HG03045 (cell line): ENCODE measurements around the gene SAMD3.
"Not testable (repeated sequence)": the region's sequence is repeated elsewhere in the genome, so short reads cannot be mapped to it uniquely, and the experiment has no call there.

Source experiments
- ATAC-seq: cut with Tn5 transposase; IDR thresholded peaks from one replicate; pipeline ENCODE4 v1.9.1; 2021; ENCODE audit warnings: mild to moderate bottlenecking, moderate library complexity; ENCODE audit not compliant: unreplicated experiment

SAMD3 gene

DNA sequence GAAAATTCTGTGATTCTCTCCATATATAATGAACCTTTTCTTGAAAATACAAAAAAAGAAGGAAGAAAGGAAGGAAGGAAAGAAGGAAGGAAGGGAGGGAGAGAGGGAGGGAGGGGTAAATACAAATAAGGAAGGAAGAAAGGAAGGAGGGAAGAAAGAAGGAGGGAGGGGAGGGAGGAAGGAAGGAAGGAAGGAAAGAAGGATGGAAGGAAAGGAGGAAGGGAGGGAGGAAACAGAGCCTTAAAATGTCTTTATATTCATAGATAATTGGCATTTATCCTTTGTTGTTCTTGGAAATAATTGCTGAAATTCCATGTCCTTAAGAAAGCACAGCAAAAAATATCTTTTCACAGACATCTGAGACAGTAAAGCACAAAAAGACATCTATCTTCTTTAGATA lies 40.3 kb downstream of the SAMD3 start:
- no peak for ATAC-seq

DNA sequence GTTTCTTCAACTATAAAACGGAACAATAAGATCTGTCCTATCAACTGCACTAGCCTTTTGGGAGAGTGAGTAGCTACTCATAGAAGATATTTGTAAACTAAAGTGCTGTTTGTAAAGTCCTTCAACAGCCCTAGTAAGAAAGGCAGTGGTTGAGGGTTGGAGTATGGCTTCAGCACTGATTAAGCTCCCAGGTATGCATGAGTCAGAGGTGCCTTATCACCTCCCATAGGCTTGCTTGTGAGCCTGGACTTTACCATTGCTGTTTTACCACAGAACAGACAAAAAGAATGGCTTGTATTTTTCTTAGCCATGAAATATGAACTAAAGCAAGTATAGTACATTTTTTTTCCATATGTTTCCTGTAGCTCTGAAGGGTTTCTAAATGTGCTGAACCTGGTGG lies 44.1 kb downstream of the SAMD3 start:
- no peak for ATAC-seq

DNA sequence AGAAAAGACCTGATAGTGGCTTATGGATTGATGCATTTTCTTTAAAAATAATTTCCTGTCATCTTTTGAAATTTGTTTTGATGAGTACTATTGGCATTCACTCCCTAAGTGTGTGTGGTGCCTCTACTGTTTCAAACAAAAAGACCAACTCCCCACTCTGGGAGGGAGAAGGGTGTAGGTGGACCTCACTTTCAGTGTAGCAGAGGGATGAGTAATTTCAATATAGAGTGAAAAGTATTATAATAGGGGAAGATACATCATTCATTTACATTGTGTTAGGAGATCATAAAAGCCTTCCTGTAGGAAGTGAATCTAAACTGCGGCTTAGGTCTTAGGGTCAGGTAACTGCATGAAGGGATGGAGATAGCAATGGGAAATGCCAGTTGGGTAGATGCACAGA lies 46.4 kb downstream of the SAMD3 start:
- no peak for ATAC-seq

DNA sequence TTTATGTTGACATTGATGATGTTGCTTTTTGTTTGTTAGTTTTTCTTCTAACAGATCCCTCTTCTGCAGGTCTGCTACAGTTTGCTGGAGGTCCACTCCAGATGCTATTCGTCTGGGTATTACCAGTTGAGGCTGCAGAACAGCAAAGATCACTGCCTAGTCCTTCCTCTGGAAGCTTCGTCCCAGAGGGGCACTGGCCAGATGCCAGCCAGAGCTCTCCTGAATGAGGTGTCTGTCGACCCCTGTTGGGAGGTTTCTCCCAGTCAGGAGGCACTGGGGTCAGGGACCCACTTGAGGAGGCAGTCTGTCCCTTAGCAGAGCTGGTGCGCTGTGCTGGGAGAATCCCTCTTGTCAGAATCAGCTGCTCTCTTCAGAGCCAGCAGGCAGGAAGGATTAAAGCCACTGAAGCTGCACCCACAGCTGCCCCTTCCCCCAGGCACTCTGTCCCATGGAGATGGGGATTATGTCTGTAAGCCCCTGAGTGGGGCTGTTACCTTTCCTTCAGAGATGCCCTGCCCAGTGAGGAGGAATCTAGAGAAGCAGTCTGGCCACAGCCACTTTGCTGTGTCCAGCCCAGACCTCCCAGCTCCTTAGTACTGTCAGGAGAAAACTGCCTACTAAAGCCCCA lies 49.3 kb downstream of the SAMD3 start:
- not testable (repeated sequence) for ATAC-seq

DNA sequence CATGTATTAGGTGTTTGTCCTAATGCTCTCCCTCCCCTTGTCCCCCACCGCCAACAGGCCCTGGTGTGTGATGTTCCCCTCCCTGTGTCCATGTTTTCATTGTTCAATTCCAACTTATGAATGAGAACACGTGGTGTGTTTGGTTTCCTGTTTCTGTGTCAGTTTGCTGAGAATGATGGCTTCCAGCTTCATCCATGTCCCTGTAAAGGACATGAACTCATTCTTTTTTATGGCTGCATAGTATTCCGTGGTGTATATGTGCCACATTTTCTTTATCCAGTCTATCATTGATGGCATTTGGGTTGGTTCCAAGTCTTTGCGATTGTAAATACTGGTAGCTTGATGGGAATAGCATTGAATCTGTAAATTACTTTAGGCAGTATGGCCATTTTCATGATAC lies 52.6 kb downstream of the SAMD3 start:
- not testable (repeated sequence) for ATAC-seq

DNA sequence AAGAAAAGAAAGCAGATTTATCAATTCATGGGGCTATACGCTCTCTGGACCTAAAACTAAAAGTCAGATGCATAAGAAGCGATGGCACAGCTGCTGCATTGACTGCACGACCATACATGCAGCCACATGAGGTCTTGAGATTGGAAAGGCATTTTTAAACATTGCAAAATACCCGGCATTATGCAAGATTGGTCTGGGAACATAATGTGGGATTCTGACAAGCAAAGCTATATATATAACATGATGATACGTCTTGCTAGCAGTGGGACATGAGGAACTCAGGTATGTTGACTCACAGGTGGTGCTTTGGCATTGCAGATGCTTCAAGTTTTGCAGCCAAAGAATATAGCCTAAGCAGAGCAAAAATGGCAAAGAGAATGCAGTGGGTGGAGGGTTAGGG lies 55.1 kb downstream of the SAMD3 start:
- ATAC-seq = no peak

DNA sequence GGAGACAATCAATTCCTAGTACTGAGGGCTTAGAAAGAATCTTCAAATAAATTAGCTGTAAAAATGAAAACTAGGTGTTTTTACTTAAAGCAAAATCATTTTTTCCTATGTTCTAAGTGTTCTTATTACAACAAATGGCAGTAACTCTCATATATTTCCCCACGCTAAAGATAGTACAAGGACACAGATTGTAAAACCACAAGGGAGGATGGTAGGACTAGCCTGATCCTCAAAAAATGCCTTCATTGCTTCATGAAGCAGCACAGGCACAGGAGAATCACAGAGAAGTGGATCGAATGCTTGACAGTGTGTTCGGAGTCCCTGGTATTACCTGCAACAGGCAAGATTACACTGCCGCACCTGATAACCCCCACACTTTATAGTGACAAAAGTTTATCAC lies 58.5 kb downstream of the SAMD3 start:
- ATAC-seq = no peak

DNA sequence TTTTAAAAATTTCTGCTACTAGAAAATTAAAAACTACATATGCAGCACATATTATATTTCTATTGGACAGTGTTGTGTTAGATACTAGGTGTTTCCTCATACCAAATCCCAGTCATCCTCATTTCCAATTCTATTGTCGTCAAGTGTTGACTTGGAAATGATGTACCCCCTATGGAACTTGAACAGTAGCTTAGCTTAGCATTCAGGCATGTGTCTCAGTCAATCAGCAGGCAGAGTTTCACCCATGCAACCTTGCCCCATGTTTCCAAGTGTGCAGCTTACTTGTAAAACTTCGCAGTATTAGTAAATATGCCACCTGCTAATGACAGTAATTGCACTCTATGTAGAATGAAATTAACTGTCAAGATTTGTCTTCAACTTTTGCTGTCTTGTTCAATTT lies 59.5 kb downstream of the SAMD3 start:
- ATAC-seq = no peak

DNA sequence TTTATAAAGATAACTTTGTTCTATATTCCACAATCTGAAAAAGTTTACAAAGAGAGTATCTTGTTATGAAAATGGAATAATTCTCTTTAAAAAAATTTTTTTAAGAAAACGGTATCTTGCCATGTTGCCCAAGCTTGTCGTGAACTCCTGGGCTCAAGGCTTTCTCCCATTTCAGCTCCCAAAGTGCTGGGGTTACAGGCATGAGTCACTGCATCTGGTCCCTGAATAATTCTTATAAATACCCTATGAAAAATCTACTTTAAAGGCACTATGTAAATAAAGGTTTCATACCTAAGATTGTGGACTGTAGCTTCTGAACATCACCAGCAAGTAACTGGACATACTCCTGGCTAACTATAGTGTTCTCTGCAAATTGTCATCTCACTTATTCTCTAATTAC lies 60.3 kb downstream of the SAMD3 start:
- no peak for ATAC-seq

DNA sequence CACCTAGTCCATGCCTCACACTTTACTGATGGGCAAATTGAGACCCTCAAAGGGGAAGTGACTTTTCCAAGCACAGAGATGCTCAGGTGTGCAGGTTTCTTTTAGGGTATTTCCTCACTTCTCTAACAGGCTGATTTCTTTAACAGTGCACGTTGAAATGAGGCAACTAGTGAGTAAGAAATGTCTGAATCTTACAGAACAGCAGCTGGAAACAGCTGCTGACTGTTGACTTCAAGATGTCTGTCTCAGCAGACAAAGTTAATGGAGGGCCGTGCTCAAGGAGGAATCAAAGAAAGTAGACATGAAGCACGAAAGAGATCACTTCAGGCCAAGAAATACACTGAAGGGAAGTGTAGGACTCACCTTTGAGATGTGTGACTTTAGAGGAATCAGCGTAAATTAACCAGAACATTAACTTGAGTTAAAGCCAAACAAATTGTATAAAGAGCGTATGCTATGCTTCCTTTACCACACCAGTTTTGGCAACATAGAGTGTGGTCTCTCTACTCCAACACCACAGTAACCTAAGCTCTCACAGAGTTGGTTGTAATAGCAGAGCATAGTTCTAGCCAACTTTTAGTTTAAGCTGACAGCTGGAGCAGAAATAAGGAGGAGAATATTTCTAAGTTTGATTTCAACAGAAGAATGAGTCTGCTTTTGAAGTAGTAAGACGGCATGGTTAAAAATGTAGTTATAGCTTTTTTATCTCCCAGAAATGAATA lies 60.9 kb downstream of the SAMD3 start:
- ATAC-seq = no peak

DNA sequence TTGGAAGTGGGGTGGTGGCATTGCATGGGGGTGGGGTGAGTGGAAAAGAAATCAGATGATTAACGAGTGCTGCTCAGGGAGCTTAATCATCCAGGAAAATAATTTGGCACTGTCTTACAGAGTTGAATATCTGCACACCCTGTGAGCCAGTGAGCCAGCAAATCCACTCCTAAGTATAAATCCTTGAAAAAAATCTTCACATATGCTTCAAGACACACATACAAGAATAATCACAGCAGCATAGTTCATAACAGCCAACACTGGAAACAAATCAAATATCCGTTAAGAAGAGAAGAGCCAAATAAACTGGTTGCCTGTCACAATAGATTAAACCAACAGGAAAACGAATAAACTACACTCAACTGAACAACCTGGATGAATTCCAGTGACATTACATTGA lies 62.8 kb downstream of the SAMD3 start:
- no peak for ATAC-seq

DNA sequence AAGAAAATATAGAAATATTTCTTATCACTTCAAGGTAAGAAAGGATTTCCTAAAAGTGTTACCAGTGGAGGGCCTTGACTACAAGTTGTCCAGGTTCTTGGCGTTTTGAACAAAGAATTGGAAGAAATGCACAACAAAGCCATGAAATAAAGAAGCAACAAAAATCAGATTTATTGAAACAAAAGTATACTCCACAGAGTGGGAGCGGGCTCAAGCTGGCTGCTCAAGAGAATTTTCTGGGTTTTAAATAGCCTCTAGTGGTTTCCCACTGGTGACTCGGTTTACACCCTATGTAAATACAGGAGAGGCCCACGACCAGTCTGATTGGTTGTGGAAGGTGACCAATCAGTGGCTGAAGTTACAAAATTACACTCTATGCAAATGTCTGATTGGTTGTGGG lies 64.2 kb downstream of the SAMD3 start:
- ATAC-seq = no peak

DNA sequence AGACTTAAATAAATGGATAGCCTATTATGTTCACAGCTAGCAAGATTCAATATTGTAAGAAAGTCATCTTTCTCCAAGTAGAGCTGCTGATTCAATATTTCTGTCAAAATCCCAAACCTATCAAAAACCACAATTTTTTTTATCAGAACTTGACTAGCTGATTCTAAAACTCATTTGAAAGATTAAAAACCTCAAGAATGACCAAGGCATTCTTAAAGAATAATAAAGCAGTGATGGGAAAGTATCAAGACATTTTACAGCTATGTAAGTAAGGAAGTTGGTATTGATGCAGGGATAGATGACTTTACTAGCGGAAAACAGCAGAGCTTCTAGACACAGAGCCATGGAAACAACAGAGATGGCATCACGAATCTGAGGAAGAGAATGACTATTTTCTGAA lies 64.7 kb downstream of the SAMD3 start:
- ATAC-seq = no peak

DNA sequence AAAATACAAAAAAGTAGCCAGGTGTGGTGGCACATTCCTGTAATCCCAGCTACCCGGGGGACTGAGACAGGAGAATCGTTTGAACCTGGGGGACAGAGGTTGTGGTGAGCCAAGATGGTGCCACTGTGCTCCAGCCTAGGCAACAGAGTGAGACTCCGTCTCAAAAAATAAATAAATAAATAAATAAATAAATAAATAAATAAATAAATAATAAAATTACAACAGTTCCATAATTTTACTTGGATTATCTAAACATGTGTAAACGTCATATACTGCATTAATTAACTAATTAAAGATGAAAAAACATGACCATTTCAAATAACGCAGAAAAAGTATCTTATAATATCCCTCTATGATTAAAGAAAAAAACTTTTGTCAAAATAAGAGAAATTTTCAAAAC lies 65.8 kb downstream of the SAMD3 start:
- no peak for ATAC-seq

DNA sequence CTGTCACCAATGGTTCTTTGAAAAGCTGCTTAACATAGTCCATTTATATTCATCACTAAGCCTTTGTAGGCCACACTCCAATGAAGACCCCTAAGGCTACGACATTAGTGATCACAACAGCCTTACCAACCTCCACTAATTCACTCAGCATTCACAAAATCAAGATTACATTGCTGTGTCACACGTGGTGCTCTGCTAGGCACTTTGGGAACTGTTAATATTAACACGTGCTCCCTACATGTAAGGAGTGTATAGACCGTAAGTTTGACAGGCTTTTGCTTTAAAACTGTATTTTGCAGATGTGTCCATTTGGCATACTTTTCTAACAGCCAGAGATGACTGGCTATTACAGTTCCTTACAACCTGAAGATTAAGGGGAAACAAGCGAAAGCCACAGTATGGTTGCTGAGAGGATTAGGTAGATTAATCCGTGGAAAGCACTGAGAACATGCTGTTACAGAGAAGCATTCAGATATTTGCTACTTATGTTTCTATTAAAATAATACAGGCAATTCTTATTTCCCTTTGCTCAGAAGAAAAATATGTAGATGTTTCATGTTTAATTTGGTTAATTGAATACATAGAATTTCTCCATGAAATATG lies 69.7 kb downstream of the SAMD3 start:
- no peak for ATAC-seq

DNA sequence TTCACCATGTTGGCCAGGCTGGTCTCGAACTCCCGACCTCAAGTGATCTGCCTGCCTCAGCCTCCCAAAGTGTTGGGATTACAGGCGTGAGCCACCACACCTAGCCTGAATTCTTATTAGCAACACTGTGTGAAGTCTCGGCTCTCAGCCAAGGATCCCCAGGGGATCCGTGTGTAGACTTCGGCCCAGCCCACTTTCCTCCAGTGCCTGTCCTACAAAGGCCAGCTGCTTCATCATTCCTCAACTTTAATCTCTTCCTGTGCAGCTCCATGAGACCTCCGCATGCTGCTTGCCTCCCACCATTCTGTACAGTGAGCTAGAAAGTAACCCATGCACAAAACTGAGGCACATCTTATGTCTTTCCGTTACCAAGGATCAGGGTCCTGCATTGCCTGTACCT lies 71.8 kb downstream of the SAMD3 start:
- ATAC-seq = no peak

DNA sequence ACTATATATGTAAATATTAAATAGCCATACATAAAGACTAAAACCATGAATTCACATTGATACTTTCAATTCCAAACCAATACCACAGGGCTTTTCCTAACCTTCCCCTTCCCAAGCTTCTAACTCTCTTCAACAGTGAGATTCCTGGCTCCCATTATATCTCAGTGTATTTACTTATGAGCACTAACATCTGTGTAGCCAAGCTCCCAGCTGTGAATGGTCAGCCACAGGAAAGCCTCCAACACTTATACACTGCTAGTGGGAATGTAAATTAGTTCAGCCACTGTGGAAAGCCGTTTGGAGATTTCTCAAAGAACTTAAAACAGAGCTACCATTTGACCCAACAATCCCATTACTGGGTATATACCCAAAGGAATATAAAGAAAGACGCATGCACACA lies 73.7 kb downstream of the SAMD3 start:
- ATAC-seq = not testable (repeated sequence)

DNA sequence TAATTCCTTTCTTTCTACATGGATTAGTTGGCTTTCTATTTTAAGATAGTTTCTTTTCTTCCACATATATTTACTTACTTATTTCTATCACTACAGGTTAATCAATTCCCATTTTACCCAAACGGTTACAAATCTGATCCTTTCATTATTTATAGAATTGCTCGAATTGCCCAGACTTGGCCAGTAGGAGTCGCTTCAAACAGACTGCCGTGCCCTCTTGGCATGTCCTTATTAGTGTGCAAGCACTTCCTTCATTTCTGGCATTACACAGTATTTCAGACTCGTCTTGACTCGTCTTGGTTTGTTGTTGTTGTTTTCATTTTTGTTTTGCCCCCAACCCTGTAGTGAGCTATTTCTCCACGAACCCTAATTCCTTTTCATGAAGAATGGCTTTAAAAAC lies 74.6 kb downstream of the SAMD3 start:
- ATAC-seq = no peak

DNA sequence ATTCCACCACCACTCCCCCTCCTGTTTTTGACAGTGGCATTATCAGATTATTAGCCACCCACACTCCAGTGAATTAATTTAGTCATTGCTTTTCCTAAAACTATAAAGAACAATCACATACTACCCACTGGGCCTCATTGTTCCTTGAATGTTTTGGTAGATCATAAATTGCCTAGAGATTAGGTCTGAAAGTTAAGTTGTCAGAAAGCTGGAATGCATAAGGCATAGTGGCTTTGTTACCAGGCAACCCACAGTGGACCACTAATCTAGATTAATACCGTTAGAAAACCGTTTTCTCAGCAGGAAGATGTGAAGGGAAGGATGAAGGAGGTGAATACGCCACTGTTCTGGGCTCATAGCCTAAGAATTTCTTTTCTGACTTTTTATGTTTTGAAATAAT lies 75.6 kb downstream of the SAMD3 start:
- ATAC-seq = no peak

DNA sequence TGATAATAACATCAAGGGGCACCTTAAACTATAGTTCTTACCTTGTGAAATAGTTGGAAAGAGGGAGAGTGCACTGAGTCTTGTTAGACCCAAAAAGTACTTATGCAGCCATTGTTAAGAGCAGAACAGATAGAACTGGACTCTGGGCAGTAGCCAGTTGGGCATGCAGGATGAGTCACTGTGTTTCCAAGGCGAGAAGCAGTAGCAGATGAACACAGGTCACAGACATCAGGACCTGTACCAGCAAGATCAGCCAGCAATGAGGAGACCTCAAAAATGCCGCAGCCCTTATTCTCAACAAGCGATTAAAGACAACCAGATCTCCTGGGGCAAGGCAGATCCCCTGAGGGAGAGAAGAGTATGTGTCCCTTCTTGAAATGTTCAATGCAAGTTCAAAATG lies 79.0 kb downstream of the SAMD3 start:
- no peak for ATAC-seq

DNA sequence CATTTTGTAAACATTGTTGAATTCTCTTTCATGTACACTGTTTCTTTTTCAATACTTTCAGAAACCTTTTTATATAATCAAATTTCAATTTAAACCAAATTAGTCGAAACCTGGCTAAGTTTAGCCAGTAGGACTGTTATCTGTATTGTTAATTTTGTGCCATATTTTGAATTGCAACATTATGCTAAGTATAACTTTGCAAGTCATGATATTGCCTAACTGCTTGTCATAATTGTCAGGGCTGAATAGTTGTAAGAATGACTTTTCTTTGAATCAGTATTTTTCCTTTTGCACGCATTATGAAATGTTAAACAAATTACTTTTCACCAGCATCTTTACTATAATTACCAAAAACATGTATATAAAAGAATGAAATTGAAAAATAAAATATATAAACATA lies 82.7 kb downstream of the SAMD3 start:
- no peak for ATAC-seq

DNA sequence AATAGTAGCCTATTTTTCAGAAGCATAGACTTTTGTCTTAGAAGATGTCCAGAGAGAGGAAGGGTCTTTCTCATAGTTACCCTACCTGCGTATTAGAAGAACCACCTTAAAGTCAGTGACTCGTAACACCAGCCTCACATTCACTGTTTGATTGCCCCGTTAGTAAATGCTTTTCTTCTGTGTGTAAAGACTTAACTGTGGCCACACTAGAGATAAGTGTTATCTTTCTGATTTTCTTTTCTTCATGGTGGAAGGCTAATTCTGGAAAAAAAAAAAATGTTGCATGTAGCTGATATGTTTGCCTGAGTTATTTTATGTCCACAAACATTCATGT lies 83.9 kb downstream of the SAMD3 start:
- no peak for ATAC-seq
